WERI-Rb-1 (cell line): ENCODE measurements around the gene TXNRD1.
"Not testable (repeated sequence)": the region's sequence is repeated elsewhere in the genome, so short reads cannot be mapped to it uniquely, and the experiment has no call there.

Experiments
- DNase-seq: peaks from one replicate; pipeline ENCODE4 v3.0.0-alpha.2; 2020
- H3K27ac ChIP-seq: fragments of 250-450 bp; sonication (Bioruptor Pico); 2 replicates; pipeline ENCODE4 v1.5.1; 2020; ENCODE audit warnings: mild to moderate bottlenecking, moderate library complexity
- H3K27me3 ChIP-seq: fragments of 250-450 bp; sonication (Bioruptor Pico); 2 replicates; pipeline ENCODE4 v1.5.1; 2021; ENCODE audit warnings: mild to moderate bottlenecking, low read depth, moderate library complexity; ENCODE audit not compliant: insufficient read depth, severe bottlenecking
- H3K36me3 ChIP-seq: fragments of 250-450 bp; sonication (Bioruptor Pico); 2 replicates; pipeline ENCODE4 v1.5.1; 2020; ENCODE audit warnings: mild to moderate bottlenecking, moderate library complexity
- H3K4me3 ChIP-seq: 2 replicates; pipeline ENCODE4 v1.5.1; 2011; ENCODE audit warnings: low read depth, mild to moderate bottlenecking, control low read depth, low read length
- H3K9me3 ChIP-seq: fragments of 250-450 bp; sonication (Bioruptor Pico); 2 replicates; pipeline ENCODE4 v1.5.1; 2021; ENCODE audit warnings: mild to moderate bottlenecking, moderate library complexity; ENCODE audit not compliant: severe bottlenecking
- CTCF ChIP-seq: IDR thresholded peaks from 2 replicates; pipeline ENCODE4 v1.5.1; 2011; ENCODE audit warnings: low read depth, mild to moderate bottlenecking, control low read depth, inconsistent platforms, low read length

Gene TXNRD1

GRCh38 chr12:104386461-104386860 lies 170.9 kb downstream of the TXNRD1 start:
- no peak for DNase-seq
- Histone ChIP-seq H3K9me3 (no peaks in the 10 kb centered on the region), H3K27ac (no peak overlapping the region), H3K4me3 (no peak overlapping the region), H3K36me3 (no peaks in the 10 kb centered on the region), H3K27me3 (no peaks in the 10 kb centered on the region)
- TF ChIP-seq CTCF, result no peak

- Histone ChIP-seq H3K27me3 (no peaks in the 10 kb centered on the region), H3K27ac (no peak overlapping the region), H3K36me3 (no peaks in the 10 kb centered on the region), H3K4me3 (no peak overlapping the region), H3K9me3 (no peaks in the 10 kb centered on the region)
- DNase-seq, result no peak
- TF ChIP-seq CTCF, result no peak
Observed at GRCh38 chr12:104387190-104387589, 171.6 kb downstream of the TXNRD1 start.

GRCh38 chr12:104394086-104394485 lies 178.5 kb downstream of the TXNRD1 start:
- H3K9me3 ChIP-seq, H3K27ac ChIP-seq, H3K4me3 ChIP-seq, DNase-seq, H3K36me3 ChIP-seq, H3K27me3 ChIP-seq: not testable (repeated sequence)
